SU-DHL-6 (cell line): ENCODE measurements around the gene COQ2.

Experiments used
- H2AFZ ChIP-seq: fragments of 200-600 bp; sonication (generic); 2 replicates; pipeline ENCODE4 v1.6.1; 2014; ENCODE audit warnings: low read depth, mild to moderate bottlenecking, moderate library complexity, mixed read lengths, antibody characterized with exemption, low read length; ENCODE audit not compliant: severe bottlenecking
- H3F3A ChIP-seq: fragments of 200-600 bp; shearing (Covaris generic); 2 replicates; pipeline ENCODE4 v1.6.0; 2016; ENCODE audit warnings: antibody characterized with exemption, mild to moderate bottlenecking; ENCODE audit not compliant: insufficient read depth
- H3K27ac ChIP-seq: fragments of 200-600 bp; sonication (generic); 2 replicates; pipeline ENCODE4 v1.5.1; 2016; ENCODE audit warnings: low read depth, mild to moderate bottlenecking, low read length, moderate library complexity, mixed read lengths
- H3K27me3 ChIP-seq: fragments of 200-600 bp; sonication (generic), shearing (Covaris generic); 2 replicates; pipeline ENCODE4 v1.6.0; 2014; ENCODE audit warnings: mild to moderate bottlenecking, low read length
- H3K36me3 ChIP-seq: fragments of 200-600 bp; sonication (generic); 2 replicates; pipeline ENCODE4 v1.6.1; 2014; ENCODE audit warnings: mild to moderate bottlenecking, low read length, mixed read lengths
- H3K4me2 ChIP-seq: fragments of 300-600, 200-600 bp; shearing (Covaris generic), sonication (generic); 2 replicates; pipeline ENCODE4 v1.6.0; 2014; ENCODE audit warnings: low read length, low read depth, mild to moderate bottlenecking; ENCODE audit not compliant: poor library complexity, severe bottlenecking
- H3K4me3 ChIP-seq: fragments of 200-600 bp; sonication (generic); 2 replicates; pipeline ENCODE4 v1.5.1; 2014; ENCODE audit warnings: antibody characterized with exemption, low read length, mild to moderate bottlenecking, mixed read lengths; ENCODE audit not compliant: insufficient read depth, poor library complexity, severe bottlenecking
- H3K79me2 ChIP-seq: fragments of 200-600 bp; sonication (generic); 2 replicates; pipeline ENCODE4 v1.6.1; 2014; ENCODE audit warnings: mild to moderate bottlenecking, low read length, moderate library complexity; ENCODE audit not compliant: insufficient read depth
- H3K9ac ChIP-seq: fragments of 200-600 bp; sonication (generic); 2 replicates; pipeline ENCODE4 v1.7.0; 2014; ENCODE audit warnings: mild to moderate bottlenecking, low read length
- H3K9me2 ChIP-seq: fragments of 200-600 bp; sonication (generic); replicated peaks from 2 replicates; pipeline ENCODE4 v1.6.1; 2014; ENCODE audit warnings: low read length; ENCODE audit not compliant: insufficient read depth
- H3K9me3 ChIP-seq: fragments of 200-600 bp; sonication (generic); 2 replicates; pipeline ENCODE4 v1.6.1; 2014; ENCODE audit warnings: low read length, mixed read lengths; ENCODE audit not compliant: insufficient read depth
- H4K20me1 ChIP-seq: fragments of 200-600 bp; sonication (generic); 2 replicates; pipeline ENCODE4 v1.6.1; 2014; ENCODE audit warnings: low read depth, mild to moderate bottlenecking, antibody characterized with exemption, low read length, moderate library complexity, mixed read lengths
- EZH2phosphoT487 ChIP-seq: fragments of 200-600 bp; sonication (generic), shearing (Covaris generic); conservative IDR thresholded peaks from 2 replicates; pipeline ENCODE4 v1.6.1; 2018; ENCODE audit warnings: mild to moderate bottlenecking, antibody characterized with exemption, low read length, moderate library complexity, mixed read lengths
- TF ChIP-seq, protein P1 (sequence below): fragments of 200-600 bp; sonication (generic); IDR thresholded peaks from one replicate; pipeline ENCODE4 v1.5.1; 2017; ENCODE audit warnings: antibody characterized with exemption, mild to moderate bottlenecking, low read length, moderate library complexity; ENCODE audit not compliant: insufficient read depth, poor library complexity, severe bottlenecking

Gene COQ2

DNA sequence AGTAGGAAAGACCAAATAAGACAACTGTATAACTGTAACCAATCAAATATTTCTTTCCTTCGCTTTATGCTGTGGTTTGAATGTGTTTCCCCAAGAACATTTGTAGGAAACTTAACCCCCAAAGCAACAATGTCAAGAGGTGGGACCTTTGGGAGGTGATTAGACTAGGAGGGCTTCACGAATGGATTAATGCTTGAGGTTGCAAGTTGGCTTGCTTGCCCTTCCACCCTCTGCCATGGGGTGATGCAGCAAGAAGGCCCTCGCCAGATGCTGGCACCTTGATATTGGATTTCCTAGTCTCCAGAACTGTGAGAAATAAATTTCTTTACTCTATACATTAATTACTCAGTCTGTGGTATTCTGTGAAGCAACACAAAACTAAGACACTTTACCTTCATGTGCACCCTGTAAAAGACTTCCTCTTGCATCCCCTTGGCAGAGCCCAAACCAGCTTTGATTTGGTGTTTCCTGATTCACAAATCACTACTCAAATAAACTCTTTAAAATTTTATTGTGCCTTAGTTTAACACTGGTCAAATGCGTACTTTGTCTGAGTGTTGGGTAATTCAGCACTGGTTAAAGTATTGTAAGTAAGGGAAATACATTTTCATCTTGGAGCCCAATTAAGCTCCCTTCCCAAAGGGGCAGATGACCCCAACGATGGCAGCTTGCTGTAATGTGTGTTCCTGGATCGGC is 59.9 kb downstream of the COQ2 start:
- Histone ChIP-seq H3K4me3 (no peak overlapping the region), H3K27ac (no peak overlapping the region), H3K36me3 (no peaks in the 10 kb centered on the region), H3K4me2 (no peak overlapping the region), H4K20me1 (no peaks in the 10 kb centered on the region), H3K79me2 (no peaks in the 10 kb centered on the region), H3K9ac (no peak overlapping the region), H3K9me2 (no peaks in the 10 kb centered on the region), H3K27me3 (no peaks in the 10 kb centered on the region), H3K9me3 (no peaks in the 10 kb centered on the region), H2AFZ (no peak overlapping the region), H3F3A (no peaks in the 10 kb centered on the region)
- TF ChIP-seq, protein P1, sequence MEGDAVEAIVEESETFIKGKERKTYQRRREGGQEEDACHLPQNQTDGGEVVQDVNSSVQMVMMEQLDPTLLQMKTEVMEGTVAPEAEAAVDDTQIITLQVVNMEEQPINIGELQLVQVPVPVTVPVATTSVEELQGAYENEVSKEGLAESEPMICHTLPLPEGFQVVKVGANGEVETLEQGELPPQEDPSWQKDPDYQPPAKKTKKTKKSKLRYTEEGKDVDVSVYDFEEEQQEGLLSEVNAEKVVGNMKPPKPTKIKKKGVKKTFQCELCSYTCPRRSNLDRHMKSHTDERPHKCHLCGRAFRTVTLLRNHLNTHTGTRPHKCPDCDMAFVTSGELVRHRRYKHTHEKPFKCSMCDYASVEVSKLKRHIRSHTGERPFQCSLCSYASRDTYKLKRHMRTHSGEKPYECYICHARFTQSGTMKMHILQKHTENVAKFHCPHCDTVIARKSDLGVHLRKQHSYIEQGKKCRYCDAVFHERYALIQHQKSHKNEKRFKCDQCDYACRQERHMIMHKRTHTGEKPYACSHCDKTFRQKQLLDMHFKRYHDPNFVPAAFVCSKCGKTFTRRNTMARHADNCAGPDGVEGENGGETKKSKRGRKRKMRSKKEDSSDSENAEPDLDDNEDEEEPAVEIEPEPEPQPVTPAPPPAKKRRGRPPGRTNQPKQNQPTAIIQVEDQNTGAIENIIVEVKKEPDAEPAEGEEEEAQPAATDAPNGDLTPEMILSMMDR: no peak
- no peak for TF ChIP-seq EZH2phosphoT487

DNA sequence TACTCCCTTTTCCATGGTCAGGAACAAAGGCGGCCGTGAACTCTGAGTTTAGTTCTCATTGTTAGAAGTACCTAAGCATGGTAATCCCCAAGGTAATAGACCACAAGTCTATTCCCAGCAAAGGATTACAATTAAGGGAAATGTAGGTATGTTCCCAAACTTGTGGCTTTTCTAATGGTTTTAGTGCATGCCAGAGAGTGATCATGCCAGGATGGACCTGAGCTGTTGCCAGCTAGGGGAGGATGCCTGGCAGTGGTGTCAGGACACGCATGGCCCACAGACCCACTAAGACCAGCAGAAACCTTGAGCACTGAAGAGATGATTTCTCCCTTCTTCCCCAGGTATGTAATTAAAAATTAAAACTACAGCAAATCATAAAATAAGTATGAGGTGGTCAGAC is 60.8 kb downstream of the COQ2 start:
- Histone ChIP-seq H3K27me3 (no peaks in the 10 kb centered on the region), H3K4me2 (no peak overlapping the region), H3K27ac (no peak overlapping the region), H3K79me2 (no peaks in the 10 kb centered on the region), H3K9ac (no peak overlapping the region), H3K36me3 (no peaks in the 10 kb centered on the region), H4K20me1 (no peaks in the 10 kb centered on the region), H2AFZ (no peak overlapping the region), H3K9me2 (no peaks in the 10 kb centered on the region), H3K4me3 (no peak overlapping the region), H3K9me3 (no peaks in the 10 kb centered on the region), H3F3A (no peaks in the 10 kb centered on the region)
- TF ChIP-seq EZH2phosphoT487: no peak
- TF ChIP-seq, protein P1: no peak

DNA sequence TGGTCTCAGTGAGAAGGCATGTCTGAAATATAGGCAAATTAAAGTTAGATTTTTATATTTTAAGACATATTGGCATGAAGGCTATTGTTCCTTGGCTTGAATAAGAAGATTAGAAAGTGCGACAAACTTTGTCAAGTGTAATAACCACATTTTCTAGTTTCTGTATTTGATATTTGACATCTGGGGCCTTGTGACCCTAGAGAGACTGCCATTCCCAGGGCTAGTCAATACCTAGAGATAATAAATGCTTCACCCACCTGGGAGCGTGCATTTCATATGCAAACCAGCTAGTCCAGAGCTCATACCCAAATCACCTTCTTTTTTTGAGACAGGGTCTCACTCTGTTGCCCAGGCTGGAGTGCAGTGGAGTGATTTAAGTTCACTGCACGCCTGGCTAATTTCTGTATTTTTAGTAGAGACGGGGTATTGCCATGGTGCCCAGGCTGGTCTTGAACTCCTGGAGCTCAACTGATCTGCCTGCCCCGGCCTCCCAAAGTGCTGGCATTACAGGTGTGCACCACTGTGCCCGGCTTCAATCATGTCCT is 62.6 kb downstream of the COQ2 start:
- TF ChIP-seq EZH2phosphoT487: no peak
- TF ChIP-seq, protein P1: no peak
- no peak overlapping the region for H3K9ac ChIP-seq
- no peak overlapping the region for H3K27ac ChIP-seq

More for the DNA sequence above, 62.6 kb downstream of the COQ2 start:
- no peaks in the 10 kb centered on the region for H3K36me3 ChIP-seq
- H3K4me3 ChIP-seq: no peak overlapping the region
- H3F3A ChIP-seq: no peaks in the 10 kb centered on the region
- H3K27me3 ChIP-seq: no peaks in the 10 kb centered on the region
- no peak overlapping the region for H3K4me2 ChIP-seq
- H3K79me2 ChIP-seq: no peaks in the 10 kb centered on the region
- H2AFZ ChIP-seq: no peak overlapping the region
- no peaks in the 10 kb centered on the region for H4K20me1 ChIP-seq
- no peaks in the 10 kb centered on the region for H3K9me3 ChIP-seq
- no peaks in the 10 kb centered on the region for H3K9me2 ChIP-seq
